Measurements from ENCODE around the gene CLN6. TPM values are rescaled to one million over a fixed set of nuclear protein-coding genes. Genes with fewer than 3 reads are reported as not detected.

The CLN6 gene
- total and polyA plus RNA-seq, 9 of the 15 experiments (the other 6 are each of a cell fraction or from before 2014, with no cell fraction given) = 0.71 to 53.3 (median 39.3) TPM

- TF ChIP-seq ZNF561 (CRISPR knock-in tag; conservative IDR thresholded peaks at IDR 0.05) (no peak), NCOA1 (IDR thresholded peaks at IDR 0.05; ENCODE audit: low read depth) (peak; percentile 97), KDM5B (IDR thresholded peaks at IDR 0.05; ENCODE audit: insufficient replicate concordance, low read depth, low read length) (peak; percentile 72), MED1 (CRISPR knock-in tag; IDR thresholded peaks at IDR 0.05; ENCODE audit: borderline replicate concordance) (no peak), CBFB (CRISPR knock-in tag; IDR thresholded peaks at IDR 0.05) (peak; percentile 47; the same call in 1 of the 2 replicates), SMARCA4 (IDR thresholded peaks at IDR 0.05) (no peak), TBP (optimal IDR thresholded peaks at IDR 0.05; ENCODE audit: low read depth, low read length) (peak; percentile 84), KDM1A (IDR thresholded peaks at IDR 0.05) (no peak), SAP30 (IDR thresholded peaks at IDR 0.05; ENCODE audit: borderline replicate concordance, insufficient read depth, low read depth, low read length, poor library complexity, severe bottlenecking) (peak; percentile 10), CBX3 (IDR thresholded peaks at IDR 0.05; ENCODE audit: borderline replicate concordance in 1 of 2, low read length in 2 of 2) (peak in 1 of 2 experiments; percentile 92; a peak in 2 of 3 replicates), CEBPZ (IDR thresholded peaks at IDR 0.05; ENCODE audit: borderline replicate concordance, low read depth, low read length) (no peak), ZNF395 (CRISPR knock-in tag; IDR thresholded peaks at IDR 0.05) (peak; percentile 39; the same call in 1 of the 2 replicates), HDAC3 (IDR thresholded peaks at IDR 0.05; ENCODE audit: borderline replicate concordance, partially characterized antibody) (peak; percentile 57), RBM25 (IDR thresholded peaks at IDR 0.05; ENCODE audit: low read depth, low read length, severe bottlenecking) (peak; percentile 31), THAP7 (CRISPR knock-in tag; IDR thresholded peaks at IDR 0.05) (peak; percentile 25; the same call in 1 of the 2 replicates), TFAP4 (CRISPR knock-in tag; IDR thresholded peaks at IDR 0.05; ENCODE audit: borderline replicate concordance) (peak; percentile 58; the same call in 1 of the 2 replicates), ZNF41 (CRISPR knock-in tag; conservative IDR thresholded peaks at IDR 0.05) (no peak), WHSC1 (IDR thresholded peaks at IDR 0.05; ENCODE audit: low read length) (no peak), NR2C2 (CRISPR knock-in tag; IDR thresholded peaks at IDR 0.05) (0 out of 2 replicates have a peak, but pooled peaks have one; percentile 24), NR2C2 (tag; IDR thresholded peaks at IDR 0.05) (peak; percentile 89), SREBF2 (CRISPR knock-in tag; IDR thresholded peaks at IDR 0.05) (no peak; the same call in 1 of the 2 replicates), NFRKB (IDR thresholded peaks at IDR 0.05; ENCODE audit: low read depth) (peak; percentile 61; the same call in 1 of the 2 replicates)
Measured at GRCh38 chr15:68277603-68278344, 48.2 kb upstream of the CLN6 start, which contains the start of gene FEM1B (continued).
